Endothelial cell of umbilical vein (primary cell): ENCODE measurements around the gene CARMIL1.

Experiments used
- CTCF ChIP-seq, 2 donors: IDR thresholded peaks; 1 replicate in 1 of 2; 2 replicates in 1 of 2; pipeline ENCODE4 v1.5.1; 2011; ENCODE audit warnings: low read length in 2 of 2, mild to moderate bottlenecking in 2 of 2, moderate library complexity in 2 of 2, control low read depth in 1 of 2, inconsistent platforms in 1 of 2, low read depth in 1 of 2; ENCODE audit not compliant: insufficient read depth in 1 of 2; ENCODE audit errors: extremely low read depth in 1 of 2
- EZH2 ChIP-seq: IDR thresholded peaks from 2 replicates; pipeline ENCODE4 v1.6.1; 2012; ENCODE audit warnings: borderline replicate concordance, low read depth, mild to moderate bottlenecking, moderate library complexity, low read length, inconsistent platforms; ENCODE audit not compliant: severe bottlenecking
- FOS ChIP-seq: IDR thresholded peaks from 2 replicates; pipeline ENCODE4 v1.6.1; 2011; ENCODE audit warnings: mild to moderate bottlenecking, low read length, moderate library complexity, borderline replicate concordance; ENCODE audit not compliant: insufficient read depth
- GATA2 ChIP-seq: IDR thresholded peaks from 2 replicates; pipeline ENCODE4 v1.7.0; 2011; ENCODE audit warnings: low read depth, mild to moderate bottlenecking, moderate library complexity, mixed read lengths, low read length; ENCODE audit not compliant: insufficient read length, insufficient read depth
- MAX ChIP-seq: IDR thresholded peaks from 2 replicates; pipeline ENCODE4 v1.6.1; 2011; ENCODE audit not compliant: insufficient read depth, insufficient read length
- POLR2A ChIP-seq: IDR thresholded peaks from 2 replicates; pipeline ENCODE4 v1.6.1; 2012; ENCODE audit warnings: low read depth, mild to moderate bottlenecking, control low read depth, low read length
- POLR2AphosphoS5 ChIP-seq: IDR thresholded peaks from 2 replicates; pipeline ENCODE4 v1.6.1; 2012; ENCODE audit warnings: low read depth, mild to moderate bottlenecking, control low read depth, low read length, moderate library complexity; ENCODE audit not compliant: insufficient read depth

GRCh38 chr6:25341923-25342619 lies 62.9 kb downstream of the CARMIL1 start:
- TF ChIP-seq GATA2 (no peak), EZH2 (no peak), MAX (no peak), CTCF (IDR thresholded peaks at IDR 0.05; ENCODE audit: extremely low read depth in 1 of 2, insufficient read depth in 1 of 2, low read depth in 1 of 2, low read length in 2 of 2) (no peak), POLR2A (no peak), POLR2AphosphoS5 (no peak), FOS (no peak)
